SH-SY5Y (cell line): ENCODE data around the gene MGAT5.

Experiments
- GATA2 ChIP-seq: IDR thresholded peaks from 2 replicates; pipeline ENCODE4 v1.6.1; 2011; ENCODE audit warnings: mild to moderate bottlenecking, low read depth, low read length
- GATA3 ChIP-seq: IDR thresholded peaks from 2 replicates; pipeline ENCODE4 v1.6.1; 2011; ENCODE audit warnings: low read depth, mild to moderate bottlenecking, low read length, moderate library complexity

- no peak for TF ChIP-seq GATA2
- TF ChIP-seq GATA3, result no peak
These were observed 25.5 kb downstream of the MGAT5 start for GRCh38 chr2:134279417-134279816.
